Esophagus squamous epithelium (tissue), 5 donors: ENCODE results near the gene SIN3B. TPM values are rescaled to one million over a fixed set of nuclear protein-coding genes. Genes with fewer than 3 reads are reported as not detected.

Experiments
- DNase-seq: peaks from one replicate; lab custom pipeline; 2025; lab: John Stamatoyannopoulos, UW
- H3K27ac ChIP-seq, 4 donors: fragments of 200-600 bp; sonication (generic); one replicate each; pipeline ENCODE4 v1.5.1; 2016 to 2019; ENCODE audit warnings: mild to moderate bottlenecking in 1 of 4
- H3K27me3 ChIP-seq, 4 donors: fragments of 200-600 bp; sonication (generic); 1 replicate in 3 of 4; 2 replicates in 1 of 4; pipeline versions ENCODE4 v1.5.1 to v1.6.0; 2017 to 2021; ENCODE audit warnings: antibody characterized with exemption in 1 of 4
- H3K36me3 ChIP-seq, 3 donors: fragments of 200-600 bp; sonication (generic); one replicate each; pipeline ENCODE4 v1.5.1; 2016 to 2019
- H3K4me1 ChIP-seq, 3 donors: fragments of 200-600 bp; sonication (generic); one replicate each; pipeline ENCODE4 v1.5.1; 2017 to 2019
- H3K4me3 ChIP-seq, 4 donors: fragments of 200-600 bp; sonication (generic); 1 replicate in 3 of 4; 2 replicates in 1 of 4; pipeline ENCODE4 v1.5.1; 2016 to 2019; ENCODE audit warnings: mild to moderate bottlenecking in 2 of 4, moderate library complexity in 1 of 4
- H3K9me3 ChIP-seq, 3 donors: fragments of 200-600 bp; sonication (generic); one replicate each; pipeline ENCODE4 v1.5.1; 2016 to 2019
- POLR2A ChIP-seq, 4 donors: fragments of 450-650 bp; IDR thresholded peaks; one replicate each; pipeline ENCODE4 v1.6.1; 2017; ENCODE audit warnings: antibody characterized with exemption in 4 of 4, mild to moderate bottlenecking in 4 of 4, moderate library complexity in 3 of 4
- WGBS, 2 donors: methylation state at CpG; one replicate each; pipeline ENCODE4 v1.1.5; 2018; 5-methylcytosine and 5-hydroxymethylcytosine counted together
- intact Hi-C: fragments of 100-400 bp; cut with DNase I; formaldehyde crosslinking; loops from one replicate; pipeline ENCODE4 v1.15.0; 2022
- total RNA-seq, 4 donors: library from RNA; depleted of rRNA; stranded (reverse); fragments of >200 nt; gene quantifications; one replicate each; pipeline ENCODE4 v1.1.0, GENCODE V29; 2016
- TF ChIP-seq, protein P1 (sequence below), 6 experiments: fragments of 450-650 bp in 4 of 6; fragments of 200-600 bp in 2 of 6; sonication (generic) in 2 of 6; IDR thresholded peaks; one replicate each; pipeline ENCODE4 v1.5.1; 2016 to 2019; ENCODE audit warnings: antibody characterized with exemption in 6 of 6, mild to moderate bottlenecking in 4 of 6, moderate library complexity in 4 of 6
- donor health status: DM: yes; HTN: yes; CAD: no.

Gene SIN3B
- total RNA-seq, 4 donors from 2014 or later: 11.2 to 34.7 (median 28.5) TPM

DNA sequence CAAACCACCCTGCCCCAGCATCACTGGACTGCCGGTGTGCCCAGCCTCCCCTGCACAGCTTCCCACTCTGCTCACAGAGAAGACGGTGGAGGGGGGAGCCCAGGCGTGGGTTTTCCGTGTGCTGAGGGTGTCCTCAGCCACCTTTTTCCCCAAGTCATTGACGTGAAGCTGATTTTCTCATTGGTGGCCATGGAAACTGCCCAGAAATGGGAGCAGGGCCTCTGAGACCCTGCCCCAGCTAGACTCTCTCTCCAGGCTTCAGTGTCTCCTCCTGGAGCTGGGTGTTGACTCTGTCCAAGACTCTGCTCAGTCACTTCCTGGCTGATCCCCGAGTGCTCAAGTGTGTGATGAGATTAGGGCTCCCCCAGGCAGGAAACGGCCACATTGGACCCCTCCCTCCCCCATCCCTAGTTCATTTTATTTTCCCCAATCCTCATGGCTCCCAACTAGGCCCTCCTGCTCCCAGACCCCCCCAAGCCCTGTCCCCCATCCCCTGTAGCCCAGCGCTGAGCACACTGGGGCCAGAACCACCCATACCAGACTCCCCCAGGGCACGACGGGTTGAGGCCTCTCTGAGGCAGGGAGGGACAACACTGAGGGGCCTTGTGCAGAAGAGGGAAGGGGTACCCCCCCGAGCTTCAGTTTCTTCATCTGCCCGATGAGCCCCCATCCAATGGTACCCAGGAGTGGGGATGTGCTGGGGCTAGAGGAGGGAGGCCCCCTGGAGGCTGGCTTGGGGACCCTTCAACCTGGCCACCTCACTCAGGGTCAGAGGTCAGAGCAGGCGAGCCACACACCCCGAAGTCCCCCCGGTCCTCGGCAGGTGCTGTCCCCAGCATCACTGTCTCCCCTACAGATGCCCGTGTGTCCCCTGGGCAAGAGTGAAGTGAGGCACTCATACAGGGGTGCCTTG, 58.4 kb downstream of the SIN3B start:
- H3K4me3 ChIP-seq: no peak overlapping the region
- TF ChIP-seq POLR2A (IDR thresholded peaks at IDR 0.05): no peak
- TF ChIP-seq, protein P1, sequence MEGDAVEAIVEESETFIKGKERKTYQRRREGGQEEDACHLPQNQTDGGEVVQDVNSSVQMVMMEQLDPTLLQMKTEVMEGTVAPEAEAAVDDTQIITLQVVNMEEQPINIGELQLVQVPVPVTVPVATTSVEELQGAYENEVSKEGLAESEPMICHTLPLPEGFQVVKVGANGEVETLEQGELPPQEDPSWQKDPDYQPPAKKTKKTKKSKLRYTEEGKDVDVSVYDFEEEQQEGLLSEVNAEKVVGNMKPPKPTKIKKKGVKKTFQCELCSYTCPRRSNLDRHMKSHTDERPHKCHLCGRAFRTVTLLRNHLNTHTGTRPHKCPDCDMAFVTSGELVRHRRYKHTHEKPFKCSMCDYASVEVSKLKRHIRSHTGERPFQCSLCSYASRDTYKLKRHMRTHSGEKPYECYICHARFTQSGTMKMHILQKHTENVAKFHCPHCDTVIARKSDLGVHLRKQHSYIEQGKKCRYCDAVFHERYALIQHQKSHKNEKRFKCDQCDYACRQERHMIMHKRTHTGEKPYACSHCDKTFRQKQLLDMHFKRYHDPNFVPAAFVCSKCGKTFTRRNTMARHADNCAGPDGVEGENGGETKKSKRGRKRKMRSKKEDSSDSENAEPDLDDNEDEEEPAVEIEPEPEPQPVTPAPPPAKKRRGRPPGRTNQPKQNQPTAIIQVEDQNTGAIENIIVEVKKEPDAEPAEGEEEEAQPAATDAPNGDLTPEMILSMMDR (IDR thresholded peaks at IDR 0.05): no peak
- intact Hi-C loops: no loop called here
- peaks cover 0 to 5% (median 4%) of the 10 kb centered on the region in 3 donors for H3K9me3 ChIP-seq
- WGBS, 2 donors: 57 to 69% methylated on average over 3 to 4 of the region's 17 CpGs
- H3K4me1 ChIP-seq: peaks cover 0 to 23% (median 17%) of the 10 kb centered on the region in 3 donors
- H3K27me3 ChIP-seq: peaks cover 0 to 38% (median 0%) of the 10 kb centered on the region in 4 donors
- no peak for DNase-seq
- peak overlapping the region in 3 of 4 donors; percentile 50 to 69 (median 60) for H3K27ac ChIP-seq
- no peaks in the 10 kb centered on the region for H3K36me3 ChIP-seq

DNA sequence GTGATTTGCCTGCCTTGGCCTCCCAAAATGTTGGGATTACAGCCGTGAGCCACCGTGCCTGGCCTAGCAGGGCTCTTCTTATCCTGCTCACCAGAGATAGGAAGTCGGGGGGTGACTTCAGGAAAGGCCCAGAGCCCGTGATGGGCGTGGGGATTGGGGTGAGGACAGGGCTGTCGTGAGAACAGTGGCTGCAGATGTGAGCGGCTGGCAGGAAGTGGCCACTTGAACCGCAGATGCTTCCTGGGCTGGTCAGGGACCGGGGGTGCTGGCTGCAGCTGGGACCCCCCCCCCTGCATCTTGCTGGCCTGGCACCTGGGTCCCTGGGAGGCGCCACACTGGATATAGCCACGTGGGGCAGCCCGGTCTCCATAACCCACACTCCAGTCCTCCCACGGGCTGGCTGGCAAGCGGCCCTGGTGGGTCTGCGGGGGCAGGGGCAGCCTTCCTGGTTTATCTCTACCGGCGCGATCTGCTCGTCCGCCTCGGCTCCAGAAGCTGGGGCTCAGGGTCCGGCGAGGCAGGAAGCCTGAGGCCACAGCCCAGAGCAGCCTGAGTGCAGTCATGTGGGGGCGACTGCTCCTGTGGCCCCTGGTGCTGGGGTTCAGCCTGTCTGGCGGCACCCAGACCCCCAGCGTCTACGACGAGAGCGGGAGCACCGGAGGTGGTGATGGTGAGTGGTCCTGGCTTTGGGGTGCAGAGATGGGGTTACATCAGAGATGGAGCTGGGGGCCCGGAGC, 59.6 kb downstream of the SIN3B start, which contains the start of gene F2RL3:
Gene F2RL3, plus strand, starts transcription at position 371 of the 737 bp plus-strand sequence. Its CDS starts 191 bp downstream, at position 562.
- 18 to 31% methylated on average over 6 to 9 of the region's 31 CpGs for WGBS, 2 donors
- intact Hi-C loops: no loop called here
- DNase-seq: no peak
- Histone ChIP-seq H3K4me3 (peak within 1 kb of the TSS; percentile 5 to 55 (median 26)), H3K27me3 (peaks cover 0 to 37% (median 0%) of the 10 kb centered on the region in 4 donors), H3K4me1 (peaks cover 0 to 27% (median 17%) of the 10 kb centered on the region in 3 donors), H3K27ac (peak within 1 kb of the TSS in 3 of 4 donors; percentile 60 to 72 (median 62)), H3K9me3 (no peaks in the 10 kb centered on the region), H3K36me3 (no peaks in the 10 kb centered on the region)
- no peak for TF ChIP-seq POLR2A (IDR thresholded peaks at IDR 0.05)
- TF ChIP-seq, protein P1 (IDR thresholded peaks at IDR 0.05): no peak

DNA sequence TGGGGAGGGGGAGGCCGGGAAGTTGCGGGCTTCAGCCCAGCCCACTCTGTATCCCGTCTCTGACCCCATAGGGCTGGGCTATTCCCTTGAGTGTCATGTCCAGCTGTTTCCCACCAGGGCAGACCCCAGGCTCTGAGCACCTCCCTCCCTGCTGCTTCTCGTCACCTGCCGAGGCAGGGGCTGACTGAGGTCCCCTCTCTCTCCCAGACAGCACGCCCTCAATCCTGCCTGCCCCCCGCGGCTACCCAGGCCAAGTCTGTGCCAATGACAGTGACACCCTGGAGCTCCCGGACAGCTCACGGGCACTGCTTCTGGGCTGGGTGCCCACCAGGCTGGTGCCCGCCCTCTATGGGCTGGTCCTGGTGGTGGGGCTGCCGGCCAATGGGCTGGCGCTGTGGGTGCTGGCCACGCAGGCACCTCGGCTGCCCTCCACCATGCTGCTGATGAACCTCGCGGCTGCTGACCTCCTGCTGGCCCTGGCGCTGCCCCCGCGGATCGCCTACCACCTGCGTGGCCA, 60.2 kb downstream of the SIN3B start:
- WGBS, 2 donors: 60 to 85% methylated on average over 5 to 7 of the region's 22 CpGs
- H3K9me3 ChIP-seq: no peaks in the 10 kb centered on the region
- H3K36me3 ChIP-seq: no peaks in the 10 kb centered on the region
- peaks cover 0 to 33% (median 17%) of the 10 kb centered on the region in 3 donors for H3K4me1 ChIP-seq
- no peak for DNase-seq
- peak overlapping the region in 3 of 4 donors; percentile 60 to 72 (median 62) for H3K27ac ChIP-seq
- H3K4me3 ChIP-seq: peak overlapping the region; percentile 5 to 55 (median 26)
- peaks cover 0 to 31% (median 0%) of the 10 kb centered on the region in 4 donors for H3K27me3 ChIP-seq
- intact Hi-C loops: no loop called here
- no peak for TF ChIP-seq POLR2A (IDR thresholded peaks at IDR 0.05)
- TF ChIP-seq, protein P1 (IDR thresholded peaks at IDR 0.05): no peak

DNA sequence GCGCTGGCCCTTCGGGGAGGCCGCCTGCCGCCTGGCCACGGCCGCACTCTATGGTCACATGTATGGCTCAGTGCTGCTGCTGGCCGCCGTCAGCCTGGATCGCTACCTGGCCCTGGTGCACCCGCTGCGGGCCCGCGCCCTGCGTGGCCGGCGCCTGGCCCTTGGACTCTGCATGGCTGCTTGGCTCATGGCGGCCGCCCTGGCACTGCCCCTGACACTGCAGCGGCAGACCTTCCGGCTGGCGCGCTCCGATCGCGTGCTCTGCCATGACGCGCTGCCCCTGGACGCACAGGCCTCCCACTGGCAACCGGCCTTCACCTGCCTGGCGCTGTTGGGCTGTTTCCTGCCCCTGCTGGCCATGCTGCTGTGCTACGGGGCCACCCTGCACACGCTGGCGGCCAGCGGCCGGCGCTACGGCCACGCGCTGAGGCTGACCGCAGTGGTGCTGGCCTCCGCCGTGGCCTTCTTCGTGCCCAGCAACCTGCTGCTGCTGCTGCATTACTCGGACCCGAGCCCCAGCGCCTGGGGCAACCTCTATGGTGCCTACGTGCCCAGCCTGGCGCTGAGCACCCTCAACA, 60.8 kb downstream of the SIN3B start:
- WGBS, 2 donors: 88 to 97% methylated on average over 6 to 22 of the region's 48 CpGs
- no peak for TF ChIP-seq POLR2A (IDR thresholded peaks at IDR 0.05)
- TF ChIP-seq, protein P1 (IDR thresholded peaks at IDR 0.05): no peak
- DNase-seq: no peak
- Histone ChIP-seq H3K27me3 (peaks cover 0 to 31% (median 0%) of the 10 kb centered on the region in 4 donors), H3K9me3 (no peaks in the 10 kb centered on the region), H3K27ac (peak overlapping the region in 2 of 4 donors; percentile 60 to 72), H3K4me1 (peaks cover 0 to 34% (median 17%) of the 10 kb centered on the region in 3 donors), H3K4me3 (peak overlapping the region in 1 of 4 donors; percentile 55), H3K36me3 (no peaks in the 10 kb centered on the region)
- intact Hi-C loops: no loop called here
